NCI-H2107 treated with DMSO at 0.1 percent for 48 hours (cell line): ENCODE measurements around the gene LYZ.

Experiments
- DNase-seq: peaks from one replicate; lab custom pipeline; 2025; ENCODE audit not compliant: unreplicated experiment; lab: John Stamatoyannopoulos, UW

LYZ gene

DNA sequence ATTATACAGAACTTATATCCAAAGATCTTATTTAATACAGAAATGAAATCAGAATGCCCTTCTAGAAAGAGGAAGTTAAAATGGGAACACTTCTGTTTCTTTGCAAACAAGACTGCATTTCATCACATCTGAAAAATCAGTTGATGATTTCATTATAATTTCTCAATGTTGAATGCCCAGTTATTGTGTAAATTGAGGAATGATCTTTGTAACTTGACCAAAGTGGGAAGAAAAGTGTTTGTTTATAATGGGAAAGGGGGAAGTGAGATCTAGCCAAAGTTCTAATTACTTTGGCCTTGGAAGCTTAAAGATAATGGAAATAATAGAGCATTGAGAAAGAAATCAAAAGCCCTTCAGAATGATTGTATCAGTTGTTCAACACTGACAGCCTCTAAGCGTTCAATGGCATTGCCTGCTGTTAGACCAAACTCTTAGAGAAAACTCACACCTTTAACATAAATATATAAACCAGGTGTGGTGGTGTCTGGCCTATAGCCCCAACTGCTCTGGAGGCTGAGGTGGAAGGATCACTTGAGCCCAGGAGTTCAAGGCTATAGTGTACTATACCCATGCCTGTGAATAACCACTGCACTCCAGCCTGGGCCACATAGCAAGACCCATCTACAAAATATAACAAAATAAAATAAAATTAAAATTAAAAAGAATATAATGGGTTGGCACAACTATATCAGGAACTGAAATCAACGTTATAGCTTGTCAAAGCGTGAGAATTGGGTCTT lies 9.9 kb upstream of the LYZ start:
- DNase-seq: no peak

DNA sequence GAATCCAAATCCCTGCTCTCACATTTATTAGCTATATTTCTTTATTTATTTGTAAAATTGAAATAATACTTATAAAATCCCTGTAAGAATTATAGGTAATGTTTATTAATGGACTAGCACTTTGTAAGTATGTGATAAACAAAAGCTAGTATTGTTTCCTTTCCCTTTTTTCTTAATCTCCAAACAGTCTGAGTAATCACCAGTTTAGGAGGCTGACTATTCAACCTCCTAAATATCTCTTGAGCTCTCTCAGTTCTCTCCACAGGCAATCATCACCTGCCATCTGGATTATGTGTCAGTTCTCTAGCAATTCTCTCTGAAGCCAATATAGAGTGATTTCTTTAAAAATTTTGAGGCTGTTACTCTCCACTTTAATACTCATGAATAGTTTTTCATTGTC lies 9.2 kb upstream of the LYZ start:
- no peak for DNase-seq

DNA sequence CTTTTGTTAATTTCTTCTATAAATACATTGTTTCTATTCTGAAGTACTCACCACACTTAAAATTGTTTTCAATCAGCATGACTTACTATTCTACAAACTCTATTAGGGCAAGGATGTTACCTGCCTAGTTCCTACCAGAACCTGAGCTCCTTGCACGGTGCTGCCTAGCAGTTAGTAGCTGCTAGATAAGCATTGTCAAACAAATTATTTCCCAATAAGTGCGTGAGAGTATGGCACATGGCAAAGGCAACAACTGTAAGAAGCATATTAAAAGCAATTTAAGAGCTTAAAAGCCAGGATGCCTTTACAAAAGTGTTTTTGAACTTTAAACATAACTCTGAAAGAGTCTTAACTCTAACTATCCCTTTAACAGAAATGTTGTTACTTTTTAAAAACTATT lies 8.2 kb upstream of the LYZ start:
- DNase-seq: no peak

DNA sequence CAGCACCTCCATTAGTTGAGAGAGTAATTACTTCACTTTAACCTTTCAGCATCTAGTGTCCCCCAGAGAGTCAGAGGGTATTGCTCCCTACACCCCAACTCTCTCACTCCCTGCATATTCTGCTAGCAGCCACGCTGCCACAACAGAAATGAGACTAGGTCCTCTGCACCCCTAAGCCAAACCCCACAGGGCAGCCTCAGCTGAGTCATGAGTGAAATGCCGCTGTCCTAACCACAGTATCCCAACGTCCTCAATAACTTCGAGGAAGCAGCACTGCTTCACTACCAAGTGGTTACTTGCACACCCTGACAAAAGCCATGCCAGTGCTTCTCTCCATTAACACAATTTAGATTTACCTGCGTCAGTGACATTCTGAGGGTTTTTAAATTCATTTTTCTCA lies 6.9 kb upstream of the LYZ start:
- no peak for DNase-seq

DNA sequence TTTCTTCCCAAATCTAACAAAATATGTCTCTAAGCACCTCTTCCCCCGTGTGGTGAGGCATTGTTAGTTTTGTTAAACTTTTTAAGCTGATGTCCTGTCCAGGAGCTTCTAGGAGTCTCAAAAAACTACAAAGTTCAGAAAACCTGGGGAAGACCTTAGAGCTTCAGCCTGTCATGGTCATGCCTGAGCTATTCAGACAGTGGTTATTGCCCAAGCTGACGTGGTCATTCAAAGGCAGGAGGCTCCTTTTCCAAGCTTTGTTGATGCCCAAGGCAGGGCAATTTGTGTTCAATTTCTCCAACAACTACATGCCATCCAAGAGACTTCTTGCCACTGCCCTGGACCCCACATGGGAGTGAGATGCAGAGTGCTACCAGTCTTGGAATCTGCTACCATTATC lies 5.8 kb upstream of the LYZ start:
- no peak for DNase-seq

DNA sequence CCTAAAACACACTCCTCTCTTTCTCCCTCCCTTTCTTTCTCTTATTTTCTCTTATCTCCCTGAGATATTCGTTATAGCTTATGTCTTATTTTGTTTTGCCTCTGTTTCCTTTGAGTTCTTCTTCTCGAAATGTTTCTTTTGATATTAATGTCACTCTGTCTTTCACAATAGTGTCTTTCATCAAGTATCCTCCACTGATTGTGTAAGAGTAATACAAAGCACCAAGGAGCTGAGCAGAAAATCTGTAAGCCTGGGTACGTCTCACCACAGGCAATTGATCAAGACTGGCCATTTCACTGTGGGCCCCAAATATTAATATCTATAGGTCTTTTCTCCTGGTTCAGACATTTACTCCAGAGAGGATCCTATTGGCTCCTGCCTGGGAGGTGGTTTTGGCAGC lies 4.8 kb upstream of the LYZ start:
- DNase-seq: no peak

DNA sequence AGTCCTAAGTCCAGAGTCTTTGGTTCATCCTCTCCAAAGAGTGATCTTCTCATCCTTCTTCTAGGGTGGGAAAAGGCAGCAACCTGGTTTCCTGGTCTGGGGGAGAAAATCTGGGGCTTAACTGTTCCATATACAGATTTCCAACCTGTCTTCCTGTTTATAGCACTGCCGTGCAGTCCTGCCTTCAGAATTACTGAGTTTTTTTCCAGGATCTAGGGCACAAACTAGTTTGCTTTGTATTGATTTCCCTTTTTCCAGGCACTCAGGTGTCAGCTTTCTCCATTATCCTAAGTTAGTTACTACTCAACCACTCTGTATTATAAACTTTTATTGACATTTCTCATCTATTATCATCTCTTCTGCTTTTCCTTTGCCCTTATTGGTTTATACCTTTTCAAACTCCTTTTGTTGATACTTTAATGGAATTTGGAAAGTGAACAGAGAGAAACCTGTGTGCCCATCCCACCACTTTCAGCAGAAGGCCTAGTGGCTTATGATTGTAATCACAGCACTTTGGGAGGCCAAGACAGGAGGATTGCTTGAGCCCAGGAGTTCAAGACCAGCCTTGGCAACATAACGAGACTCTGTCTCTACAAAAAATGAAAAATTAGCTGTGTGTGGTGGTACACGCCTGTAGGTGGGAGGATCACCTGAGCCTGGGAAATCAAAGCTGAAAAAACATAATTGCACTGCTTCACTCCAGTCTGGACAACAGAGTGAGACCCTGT lies 4.1 kb upstream of the LYZ start:
- no peak for DNase-seq

DNA sequence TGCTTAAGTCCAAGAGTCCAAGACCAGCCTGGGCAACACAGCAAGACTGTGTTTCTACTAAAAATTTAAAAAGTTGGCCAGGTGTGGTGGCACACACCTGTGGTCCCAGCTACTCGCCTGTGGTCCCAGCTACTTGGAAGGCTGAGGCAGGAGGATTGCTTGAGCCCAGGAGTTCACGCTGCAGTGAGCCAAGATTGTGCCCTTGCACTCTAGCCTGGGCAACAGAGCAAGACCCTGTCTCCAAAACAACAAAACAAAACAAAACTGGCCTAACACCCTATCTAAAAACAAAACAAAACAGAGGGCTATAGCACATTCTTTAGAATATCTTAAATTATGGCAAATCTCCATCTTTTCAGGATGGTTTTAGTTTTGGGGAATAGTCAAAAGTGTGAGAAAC lies 3.1 kb upstream of the LYZ start:
- DNase-seq: no peak

DNA sequence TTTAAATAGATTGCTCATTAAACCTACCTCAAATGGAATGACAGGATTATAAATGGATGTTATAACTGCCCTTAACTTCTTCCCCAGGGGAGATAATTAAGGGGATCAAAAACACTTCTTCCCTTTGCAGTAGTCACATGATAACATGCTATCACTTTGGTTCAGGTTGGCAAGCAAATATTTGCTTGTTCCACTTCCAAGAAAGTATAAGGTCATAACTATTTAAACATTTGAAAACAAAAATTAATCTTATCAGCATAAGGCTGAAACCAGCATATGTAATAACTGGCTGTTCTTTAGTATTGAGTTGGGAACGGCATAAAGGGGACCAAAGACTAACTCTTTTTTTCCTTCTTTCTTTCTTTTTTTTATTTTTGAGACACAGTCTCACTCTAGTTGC lies 2.4 kb upstream of the LYZ start:
- no peak for DNase-seq

DNA sequence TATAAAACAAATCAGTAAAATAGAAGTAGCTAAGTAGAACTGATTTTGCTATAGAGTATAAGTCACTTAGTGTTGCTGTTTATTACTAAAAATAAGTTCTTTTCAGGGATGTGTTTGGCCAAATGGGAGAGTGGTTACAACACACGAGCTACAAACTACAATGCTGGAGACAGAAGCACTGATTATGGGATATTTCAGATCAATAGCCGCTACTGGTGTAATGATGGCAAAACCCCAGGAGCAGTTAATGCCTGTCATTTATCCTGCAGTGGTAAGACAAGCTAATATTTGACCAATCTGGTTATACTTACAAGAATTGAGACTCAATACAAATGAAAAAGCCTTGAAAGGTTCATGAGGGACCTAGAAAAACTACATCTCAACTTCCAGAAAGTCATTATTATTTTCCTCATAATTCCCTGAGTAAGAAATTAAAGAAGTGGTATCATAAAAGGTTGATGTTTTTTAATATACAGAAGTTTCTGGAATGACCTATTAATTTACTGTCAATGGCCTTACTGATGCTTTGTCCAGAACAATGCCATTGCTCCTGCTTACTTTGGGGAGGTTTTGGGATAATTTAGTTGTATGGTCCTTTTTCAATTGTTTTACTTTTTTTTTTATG lies 1.9 kb downstream of the LYZ start:
- no peak for DNase-seq

DNA sequence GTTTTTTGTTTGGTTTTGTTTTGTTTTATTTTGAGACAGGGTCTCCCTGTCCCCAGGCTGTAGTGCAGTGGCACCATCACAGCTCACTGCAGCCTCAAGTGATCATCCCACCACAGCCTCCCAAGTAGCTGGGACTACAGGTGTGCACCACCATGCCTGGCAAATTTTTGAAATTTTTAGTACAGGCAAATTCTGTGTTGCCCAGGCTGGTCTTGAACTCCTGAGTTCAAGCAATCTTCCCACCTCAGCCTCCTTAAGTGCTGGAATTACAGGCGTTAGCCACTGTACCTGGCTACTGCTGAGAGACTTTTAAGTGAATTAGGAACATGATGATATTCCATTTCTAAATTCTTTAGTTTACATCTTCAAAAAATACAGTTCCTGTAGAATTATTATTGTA lies 2.6 kb downstream of the LYZ start:
- DNase-seq: no peak

DNA sequence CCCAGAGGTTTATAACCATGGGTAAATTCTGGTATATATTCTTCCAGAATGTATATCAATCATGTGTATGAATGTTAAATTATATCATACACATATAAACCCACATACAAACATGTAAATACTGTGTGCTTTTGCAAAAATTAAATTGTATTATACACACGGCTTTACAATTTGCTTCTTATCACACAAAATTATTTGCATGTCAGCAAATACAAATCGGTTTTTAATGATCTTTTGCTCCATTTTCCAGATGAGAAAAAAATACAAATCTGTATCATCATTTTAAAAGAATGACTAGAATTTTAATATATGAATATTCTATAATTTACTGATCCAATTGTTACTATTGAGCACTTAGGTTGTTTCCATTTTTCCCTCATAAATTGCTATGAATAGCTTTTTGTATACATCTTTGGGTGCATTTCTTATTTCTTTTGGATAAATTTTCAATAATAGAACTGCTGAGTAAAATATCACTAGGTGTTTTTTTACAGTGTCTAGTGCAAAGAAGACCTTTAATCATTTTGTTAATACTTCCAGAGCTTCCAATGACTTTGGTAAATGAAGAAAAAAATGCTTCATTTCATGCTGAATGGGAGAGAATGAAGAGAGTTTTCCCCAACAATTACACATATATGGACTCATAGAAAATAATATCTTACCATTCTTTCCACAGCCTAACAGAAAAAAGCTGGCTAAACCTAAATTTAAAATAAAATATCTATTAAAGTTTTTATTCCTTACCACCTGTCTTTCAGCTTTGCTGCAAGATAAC lies 3.5 kb downstream of the LYZ start:
- DNase-seq: no peak

DNA sequence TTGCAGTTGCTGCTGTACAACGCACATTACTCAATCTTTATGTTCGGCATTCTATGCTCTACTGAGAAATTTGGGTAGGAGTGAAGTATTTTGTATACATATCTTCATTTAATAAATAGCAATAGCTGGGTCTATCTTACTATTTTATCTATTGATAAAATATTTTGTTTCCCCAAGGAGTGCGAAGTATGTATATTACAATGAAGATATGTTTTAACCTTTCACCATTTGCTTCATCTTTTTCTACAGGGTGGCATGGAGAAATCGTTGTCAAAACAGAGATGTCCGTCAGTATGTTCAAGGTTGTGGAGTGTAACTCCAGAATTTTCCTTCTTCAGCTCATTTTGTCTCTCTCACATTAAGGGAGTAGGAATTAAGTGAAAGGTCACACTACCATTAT lies 4.7 kb downstream of the LYZ start:
- no peak for DNase-seq

DNA sequence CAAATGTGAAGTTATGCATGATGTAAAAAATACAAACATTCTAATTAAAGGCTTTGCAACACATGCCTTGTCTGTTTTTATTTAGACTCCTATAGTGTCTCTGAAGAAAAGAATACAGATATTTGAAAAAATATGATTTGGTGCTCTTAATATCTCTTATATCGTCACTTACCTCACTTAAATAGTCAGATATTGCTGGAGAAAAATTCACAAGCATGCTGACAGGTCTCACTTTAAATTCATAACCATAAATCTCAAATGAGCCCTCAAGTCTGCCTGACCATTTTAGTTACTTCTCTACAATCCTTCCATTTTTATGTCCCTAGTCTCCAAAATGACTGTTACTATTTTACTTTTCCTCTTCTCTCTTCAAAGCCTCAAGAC lies 6.0 kb downstream of the LYZ start:
- no peak for DNase-seq

DNA sequence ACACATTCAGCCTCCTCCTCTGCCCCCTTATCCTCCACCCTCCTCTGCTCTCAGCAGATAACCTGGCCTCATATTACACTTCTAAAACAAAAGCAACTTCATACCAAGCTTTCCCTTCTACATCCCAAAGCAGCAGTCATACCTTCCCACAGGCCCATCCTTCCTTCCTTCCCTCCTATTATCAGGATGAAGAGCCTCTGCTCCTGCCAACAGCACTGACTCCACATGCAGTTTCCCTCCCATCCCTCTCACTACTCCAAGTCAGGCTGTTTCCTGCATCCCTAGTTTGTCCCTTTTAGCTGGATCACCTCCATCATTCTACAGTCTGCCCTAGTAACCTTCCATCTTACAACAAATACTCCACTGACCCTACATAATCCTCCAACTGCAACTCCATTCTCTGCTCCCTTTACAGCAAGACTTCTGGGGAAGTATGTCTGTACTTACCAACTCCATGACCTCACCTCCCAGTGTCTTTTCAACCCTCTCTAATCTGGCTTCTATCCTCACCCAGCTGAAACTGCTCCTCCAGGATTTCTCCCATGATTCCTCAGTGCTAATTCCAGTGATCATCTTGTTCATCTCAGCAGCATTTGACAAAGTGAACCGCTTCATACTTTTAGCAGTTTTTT lies 6.5 kb downstream of the LYZ start:
- DNase-seq: no peak

DNA sequence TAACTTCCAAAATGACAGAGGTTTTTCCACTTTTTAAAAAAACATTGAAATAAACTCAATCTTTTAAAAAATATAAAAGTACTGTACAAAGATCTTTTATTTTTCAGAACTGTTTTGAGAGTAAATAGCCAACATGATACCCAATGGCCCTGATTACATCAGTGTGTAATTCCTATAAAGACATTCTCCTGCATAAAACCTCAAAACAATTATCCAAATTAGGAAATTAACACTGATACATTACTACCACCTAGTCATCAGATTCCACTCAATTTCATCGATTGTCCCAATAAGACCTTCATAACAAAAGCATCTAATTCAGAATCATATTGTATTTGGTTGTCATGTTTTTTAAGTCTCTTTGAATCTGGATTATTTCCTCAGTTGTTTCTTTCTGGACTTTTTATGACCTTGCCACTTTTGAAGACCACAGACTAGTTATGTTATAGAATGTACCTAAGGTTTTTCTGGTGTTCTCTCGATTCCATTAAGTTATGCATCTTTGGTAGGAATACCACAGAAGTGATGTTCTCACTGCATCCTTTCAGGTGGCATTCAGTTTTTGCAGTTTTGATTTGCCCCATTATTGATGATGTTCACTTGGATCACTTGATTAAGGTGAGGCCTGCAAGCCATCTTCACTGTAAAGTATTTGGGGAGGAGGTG lies 7.3 kb downstream of the LYZ start:
- DNase-seq: no peak

DNA sequence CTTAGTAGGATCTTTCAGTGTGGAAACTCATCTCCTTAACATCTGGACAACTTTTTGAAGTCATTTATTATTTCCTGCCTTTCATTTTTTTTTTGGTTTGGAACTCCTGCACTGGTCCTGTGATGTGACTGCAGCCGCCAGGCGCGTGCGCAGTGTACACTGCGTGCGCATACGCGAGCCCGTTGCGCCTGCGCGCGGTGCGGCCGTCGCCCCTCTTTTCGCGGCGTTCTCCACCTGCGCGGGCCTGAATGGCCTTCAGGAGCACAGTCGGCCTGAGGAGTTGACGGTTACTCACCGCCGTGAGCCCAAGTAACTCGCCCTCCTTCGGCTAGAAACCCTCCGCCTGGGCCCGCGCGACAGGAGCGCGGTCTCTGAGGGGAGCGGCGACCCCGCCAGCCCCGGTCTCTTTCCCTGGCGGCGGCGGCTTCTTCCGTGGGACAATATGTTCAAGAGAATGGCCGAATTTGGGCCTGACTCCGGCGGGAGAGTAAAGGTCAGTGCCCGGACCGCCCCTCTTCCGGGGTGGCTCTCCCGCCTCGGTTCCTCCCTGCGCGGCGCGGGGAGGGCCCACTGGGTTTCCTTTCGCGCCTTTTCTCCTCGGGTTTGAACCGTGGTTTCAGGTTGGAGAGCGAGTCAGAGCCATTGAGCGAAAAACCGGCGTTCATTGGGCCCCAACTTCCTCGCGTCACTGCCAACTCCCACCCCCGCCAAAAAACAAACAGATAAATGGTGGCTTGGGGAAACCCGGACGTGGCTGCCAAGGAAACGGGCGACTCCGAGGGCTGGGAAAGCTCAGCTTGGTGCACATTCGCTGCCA lies 11.6 kb downstream of the LYZ start, which contains the start of gene YEATS4:
TSS of gene YEATS4 (plus strand) at position 213 of the 817 bp plus-strand sequence. CDS start at position 443, 230 bp downstream.
- DNase-seq: peak; percentile 96

DNA sequence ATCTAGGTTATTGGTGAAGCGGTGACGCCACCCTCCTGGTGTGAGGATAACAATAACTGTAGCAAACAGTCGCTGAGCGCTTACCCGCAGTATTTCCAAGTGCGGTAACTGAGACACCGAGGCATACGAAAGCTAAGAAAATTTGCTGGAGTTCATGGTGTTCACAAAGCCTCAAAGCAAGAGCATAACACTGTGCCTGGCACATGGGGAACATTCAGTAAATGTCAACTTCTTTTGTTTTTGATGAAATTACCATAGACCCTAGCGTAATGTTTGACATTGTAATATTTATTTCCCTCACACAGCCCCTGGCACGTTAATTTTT lies 12.1 kb downstream of the LYZ start:
- no peak for DNase-seq

DNA sequence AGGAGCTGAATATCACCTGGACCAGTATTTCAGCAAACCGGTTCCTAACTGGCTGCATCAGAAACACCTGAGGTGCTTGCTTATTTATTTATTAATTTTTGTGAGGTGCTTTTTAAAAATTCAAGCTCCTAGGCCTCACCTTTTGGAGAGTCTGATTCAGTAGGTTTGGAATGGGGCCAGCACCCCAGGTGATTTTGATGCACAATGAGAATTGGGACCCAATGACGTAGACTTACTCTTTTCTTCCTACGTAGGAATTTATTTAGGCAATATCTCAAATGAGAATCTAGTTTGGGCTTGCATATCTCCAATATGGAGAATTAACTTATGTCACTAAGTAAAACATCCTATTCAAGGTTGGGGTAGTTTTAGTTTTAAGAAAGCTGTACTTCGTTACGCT lies 18.6 kb downstream of the LYZ start:
- DNase-seq: no peak

DNA sequence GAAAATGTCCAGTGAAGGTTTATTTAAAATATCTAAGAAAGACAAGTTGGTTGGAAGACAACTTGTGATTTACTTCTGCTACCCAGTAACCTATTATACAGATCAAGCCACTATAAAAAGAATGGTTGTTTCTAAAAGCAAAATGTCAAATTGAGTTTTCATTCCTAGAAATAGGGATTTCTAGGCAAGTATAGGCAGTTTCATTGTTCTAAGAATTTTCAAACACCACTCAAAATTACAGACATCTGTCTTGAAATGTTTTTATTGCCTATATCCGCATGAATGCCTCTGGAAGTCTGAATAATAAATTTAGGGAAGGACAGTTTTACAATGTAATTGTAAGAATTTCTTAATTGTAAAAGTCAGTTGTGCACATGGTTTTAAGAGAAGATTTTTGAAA lies 20.0 kb downstream of the LYZ start:
- no peak for DNase-seq
